ENCODE measurements around the gene CAPN5.

The CAPN5 gene

GRCh38 chr11:77144196-77144856 lies 77.6 kb downstream of the CAPN5 start:
- no peaks in the 10 kb centered on the region for H3K36me3 ChIP-seq (ENCODE audit: insufficient read depth, low read length)
- no peaks in the 10 kb centered on the region for H3K9me2 ChIP-seq (replicated peaks; ENCODE audit: low read depth, low read length)
- H3F3A ChIP-seq (ENCODE audit: low read depth): no peaks in the 10 kb centered on the region
- H3K27me3 ChIP-seq (ENCODE audit: insufficient read depth, low read length, poor library complexity, severe bottlenecking): no peaks in the 10 kb centered on the region
- H4K20me1 ChIP-seq (ENCODE audit: insufficient read depth, low read length, poor library complexity, severe bottlenecking): no peaks in the 10 kb centered on the region
- H3K79me2 ChIP-seq (ENCODE audit: insufficient read depth, low read length): no peaks in the 10 kb centered on the region
- no peak overlapping the region for H3K9ac ChIP-seq (ENCODE audit: low read depth, low read length, poor library complexity, severe bottlenecking)
- TF ChIP-seq CTCF (conservative IDR thresholded peaks at IDR 0.05; ENCODE audit: low read length): no peak
- no peak for TF ChIP-seq EZH2phosphoT487 (IDR thresholded peaks at IDR 0.05; ENCODE audit: borderline replicate concordance)
- no peaks in the 10 kb centered on the region for H3K9me3 ChIP-seq (ENCODE audit: insufficient read depth, low read depth, low read length)
- H3K4me2 ChIP-seq (ENCODE audit: low read depth, low read length, poor library complexity, severe bottlenecking): no peak overlapping the region
- H3K4me1 ChIP-seq (ENCODE audit: insufficient read depth, low read length, poor library complexity, severe bottlenecking): peaks cover 45% of the 10 kb centered on the region
- H3K4me3 ChIP-seq (ENCODE audit: low read length, poor library complexity, severe bottlenecking): no peak overlapping the region
- no peak overlapping the region for H2AFZ ChIP-seq (ENCODE audit: low read length)

- peaks cover 44% of the 10 kb centered on the region for H3K4me1 ChIP-seq (ENCODE audit: insufficient read depth, low read length, poor library complexity, severe bottlenecking)
- no peaks in the 10 kb centered on the region for H3K36me3 ChIP-seq (ENCODE audit: insufficient read depth, low read length)
- TF ChIP-seq CTCF (conservative IDR thresholded peaks at IDR 0.05; ENCODE audit: low read length) (no peak), EZH2phosphoT487 (IDR thresholded peaks at IDR 0.05; ENCODE audit: borderline replicate concordance) (no peak)
- no peaks in the 10 kb centered on the region for H3K27me3 ChIP-seq (ENCODE audit: insufficient read depth, low read length, poor library complexity, severe bottlenecking)
- H3K9me3 ChIP-seq (ENCODE audit: insufficient read depth, low read depth, low read length): no peaks in the 10 kb centered on the region
- H3K79me2 ChIP-seq (ENCODE audit: insufficient read depth, low read length): no peaks in the 10 kb centered on the region
- no peak overlapping the region for H3K9ac ChIP-seq (ENCODE audit: low read depth, low read length, poor library complexity, severe bottlenecking)
- no peaks in the 10 kb centered on the region for H4K20me1 ChIP-seq (ENCODE audit: insufficient read depth, low read length, poor library complexity, severe bottlenecking)
- H2AFZ ChIP-seq (ENCODE audit: low read length): no peak overlapping the region
- no peak overlapping the region for H3K4me2 ChIP-seq (ENCODE audit: low read depth, low read length, poor library complexity, severe bottlenecking)
- H3K4me3 ChIP-seq (ENCODE audit: low read length, poor library complexity, severe bottlenecking): no peak overlapping the region
- H3F3A ChIP-seq (ENCODE audit: low read depth): no peaks in the 10 kb centered on the region
- H3K9me2 ChIP-seq (replicated peaks; ENCODE audit: low read depth, low read length): no peaks in the 10 kb centered on the region
These were observed 78.2 kb downstream of the CAPN5 start for GRCh38 chr11:77144857-77145428.

GRCh38 chr11:77146261-77147035 lies 79.7 kb downstream of the CAPN5 start:
- Histone ChIP-seq H3K27me3 (ENCODE audit: insufficient read depth, low read length, poor library complexity, severe bottlenecking) (no peaks in the 10 kb centered on the region), H3K9me2 (replicated peaks; ENCODE audit: low read depth, low read length) (no peaks in the 10 kb centered on the region), H3K9me3 (ENCODE audit: insufficient read depth, low read depth, low read length) (no peaks in the 10 kb centered on the region), H3K4me2 (ENCODE audit: low read depth, low read length, poor library complexity, severe bottlenecking) (no peak overlapping the region), H2AFZ (ENCODE audit: low read length) (no peak overlapping the region), H3F3A (ENCODE audit: low read depth) (no peaks in the 10 kb centered on the region), H3K79me2 (ENCODE audit: insufficient read depth, low read length) (no peaks in the 10 kb centered on the region), H4K20me1 (ENCODE audit: insufficient read depth, low read length, poor library complexity, severe bottlenecking) (no peaks in the 10 kb centered on the region), H3K4me1 (ENCODE audit: insufficient read depth, low read length, poor library complexity, severe bottlenecking) (peaks cover 50% of the 10 kb centered on the region), H3K9ac (ENCODE audit: low read depth, low read length, poor library complexity, severe bottlenecking) (no peak overlapping the region), H3K4me3 (ENCODE audit: low read length, poor library complexity, severe bottlenecking) (no peak overlapping the region), H3K36me3 (ENCODE audit: insufficient read depth, low read length) (no peaks in the 10 kb centered on the region)
- TF ChIP-seq EZH2phosphoT487 (IDR thresholded peaks at IDR 0.05; ENCODE audit: borderline replicate concordance) (no peak), CTCF (conservative IDR thresholded peaks at IDR 0.05; ENCODE audit: low read length) (no peak)
